ENCODE results near the gene TUT7. TPM values are rescaled to one million over a fixed set of nuclear protein-coding genes. Genes with fewer than 3 reads are reported as not detected.
"Not testable (repeated sequence)": the region's sequence is repeated elsewhere in the genome, so short reads cannot be mapped to it uniquely, and the experiment has no call there.

Gene TUT7, protein sequence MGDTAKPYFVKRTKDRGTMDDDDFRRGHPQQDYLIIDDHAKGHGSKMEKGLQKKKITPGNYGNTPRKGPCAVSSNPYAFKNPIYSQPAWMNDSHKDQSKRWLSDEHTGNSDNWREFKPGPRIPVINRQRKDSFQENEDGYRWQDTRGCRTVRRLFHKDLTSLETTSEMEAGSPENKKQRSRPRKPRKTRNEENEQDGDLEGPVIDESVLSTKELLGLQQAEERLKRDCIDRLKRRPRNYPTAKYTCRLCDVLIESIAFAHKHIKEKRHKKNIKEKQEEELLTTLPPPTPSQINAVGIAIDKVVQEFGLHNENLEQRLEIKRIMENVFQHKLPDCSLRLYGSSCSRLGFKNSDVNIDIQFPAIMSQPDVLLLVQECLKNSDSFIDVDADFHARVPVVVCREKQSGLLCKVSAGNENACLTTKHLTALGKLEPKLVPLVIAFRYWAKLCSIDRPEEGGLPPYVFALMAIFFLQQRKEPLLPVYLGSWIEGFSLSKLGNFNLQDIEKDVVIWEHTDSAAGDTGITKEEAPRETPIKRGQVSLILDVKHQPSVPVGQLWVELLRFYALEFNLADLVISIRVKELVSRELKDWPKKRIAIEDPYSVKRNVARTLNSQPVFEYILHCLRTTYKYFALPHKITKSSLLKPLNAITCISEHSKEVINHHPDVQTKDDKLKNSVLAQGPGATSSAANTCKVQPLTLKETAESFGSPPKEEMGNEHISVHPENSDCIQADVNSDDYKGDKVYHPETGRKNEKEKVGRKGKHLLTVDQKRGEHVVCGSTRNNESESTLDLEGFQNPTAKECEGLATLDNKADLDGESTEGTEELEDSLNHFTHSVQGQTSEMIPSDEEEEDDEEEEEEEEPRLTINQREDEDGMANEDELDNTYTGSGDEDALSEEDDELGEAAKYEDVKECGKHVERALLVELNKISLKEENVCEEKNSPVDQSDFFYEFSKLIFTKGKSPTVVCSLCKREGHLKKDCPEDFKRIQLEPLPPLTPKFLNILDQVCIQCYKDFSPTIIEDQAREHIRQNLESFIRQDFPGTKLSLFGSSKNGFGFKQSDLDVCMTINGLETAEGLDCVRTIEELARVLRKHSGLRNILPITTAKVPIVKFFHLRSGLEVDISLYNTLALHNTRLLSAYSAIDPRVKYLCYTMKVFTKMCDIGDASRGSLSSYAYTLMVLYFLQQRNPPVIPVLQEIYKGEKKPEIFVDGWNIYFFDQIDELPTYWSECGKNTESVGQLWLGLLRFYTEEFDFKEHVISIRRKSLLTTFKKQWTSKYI (N-terminal part only)
- 41.5 and 41.9 TPM in 2 replicates for total RNA-seq

DNA sequence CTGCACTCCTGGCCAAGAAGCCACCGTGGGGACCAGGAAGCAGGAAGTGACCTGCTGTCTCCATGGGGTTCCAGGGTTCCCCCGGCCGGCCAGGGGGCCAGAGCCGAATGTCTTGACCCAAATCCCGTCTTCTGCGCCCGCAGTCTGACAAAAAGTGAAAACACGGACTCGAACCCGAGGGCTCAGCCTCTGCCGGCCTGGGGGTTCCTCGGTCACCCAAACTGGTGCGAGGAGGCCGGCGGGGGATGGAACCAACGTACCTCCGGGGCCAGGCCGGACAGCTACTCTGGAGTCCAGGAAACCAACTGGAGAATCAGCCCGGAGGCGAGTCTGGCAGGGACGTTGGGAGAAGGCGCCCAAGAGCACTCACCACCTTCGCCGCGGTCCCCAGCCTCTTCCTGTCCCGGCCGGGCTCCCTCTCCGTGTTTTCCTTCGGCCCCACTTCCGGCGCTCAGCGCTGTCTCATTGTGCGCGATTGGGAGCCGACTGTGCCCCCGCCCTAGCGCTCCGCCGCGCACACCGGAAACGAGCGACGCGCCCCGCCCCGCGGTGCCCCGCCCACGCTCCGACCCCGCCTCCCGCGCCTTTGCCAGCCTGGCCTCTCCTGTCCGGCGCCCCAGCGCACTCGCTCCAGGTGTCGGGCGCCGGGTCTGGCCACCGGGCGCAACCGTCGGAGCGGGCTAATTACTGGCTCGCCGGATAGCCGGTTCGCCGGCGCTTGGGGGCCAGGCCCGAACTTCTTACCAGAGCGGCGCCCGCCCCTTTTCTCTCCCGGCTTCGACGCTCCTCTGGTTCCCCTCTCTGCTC lies at the start of gene TUT7:
Gene TUT7 (minus strand): TSS at position 400 of the 807 bp plus-strand sequence. CDS start 1,211 bp downstream, outside the sequence.
- intact Hi-C loops (cut with micrococcal nuclease): loop anchor here (1.0 to 10.0 kb wide), 4 partner anchors 72 to 611 kb away; partner anchors contain the start of genes GAS1, ISCA1 and NAA35
- Mint-ChIP-seq H3K27me3 (ENCODE audit: low read depth) (no peaks in the 10 kb centered on the region), H3K36me3 (ENCODE audit: low read depth) (peaks cover 41% of the 10 kb centered on the region), H3K4me1 (ENCODE audit: low read depth) (peaks cover 26% of the 10 kb centered on the region), H3K4me3 (ENCODE audit: low read depth) (peak within 1 kb of the TSS; percentile 94), H3K27ac (peak within 1 kb of the TSS; percentile 98), H3K9me3 (no peaks in the 10 kb centered on the region)
- DNase-seq (ENCODE audit: low spot score): peak; percentile 95

DNA sequence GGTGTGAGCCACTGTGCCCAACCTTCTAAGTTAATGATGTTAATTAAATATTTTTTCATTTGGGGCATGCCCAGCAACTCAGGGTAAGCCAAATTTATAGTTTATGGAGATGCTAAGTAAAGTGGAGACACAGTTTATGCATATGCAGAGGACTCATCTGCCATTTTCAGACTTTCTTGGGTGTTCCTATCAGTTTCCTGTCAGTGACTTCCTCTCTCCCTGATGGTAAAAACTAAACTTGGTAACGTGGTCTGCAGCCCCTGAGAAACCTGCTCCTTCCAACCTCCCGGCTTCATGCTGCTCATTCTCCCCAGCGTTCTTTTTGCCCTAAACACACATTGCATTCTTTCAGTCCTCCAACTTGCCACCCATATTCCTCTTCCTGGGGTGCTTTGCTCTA lies 48.4 kb upstream of the TUT7 start:
- DNase-seq (ENCODE audit: low spot score): no peak
- Mint-ChIP-seq H3K4me3 (ENCODE audit: low read depth) (no peak overlapping the region), H3K9me3 (no peaks in the 10 kb centered on the region), H3K36me3 (ENCODE audit: low read depth) (no peaks in the 10 kb centered on the region), H3K4me1 (ENCODE audit: low read depth) (peaks cover 7% of the 10 kb centered on the region), H3K27ac (no peak overlapping the region), H3K27me3 (ENCODE audit: low read depth) (peaks cover 7% of the 10 kb centered on the region)
- intact Hi-C loops (cut with micrococcal nuclease): no loop called here

DNA sequence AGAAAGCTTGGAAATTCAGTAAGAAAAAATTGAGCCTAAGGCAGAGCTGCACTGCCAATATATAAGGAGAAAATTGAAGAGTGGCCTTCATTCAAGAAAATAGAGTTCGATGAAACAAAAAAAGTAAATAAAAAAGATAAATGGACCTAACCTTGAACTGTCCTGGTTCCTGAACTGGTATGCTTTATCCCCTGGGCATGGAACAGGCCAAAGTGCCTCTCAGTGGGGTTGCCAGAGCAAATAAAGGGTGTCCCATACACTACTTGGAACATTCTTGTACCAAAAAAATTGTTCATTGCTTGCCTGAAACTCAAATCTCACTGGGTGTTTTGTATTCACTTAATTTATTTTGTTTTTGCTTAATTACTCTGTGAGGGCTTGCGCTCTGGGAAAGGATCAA lies 42.2 kb upstream of the TUT7 start:
- no peak overlapping the region for H3K27ac Mint-ChIP-seq
- intact Hi-C loops (cut with micrococcal nuclease): no loop called here
- no peaks in the 10 kb centered on the region for H3K4me1 Mint-ChIP-seq (ENCODE audit: low read depth)
- H3K9me3 Mint-ChIP-seq: peaks cover under 1% of the 10 kb centered on the region
- no peaks in the 10 kb centered on the region for H3K36me3 Mint-ChIP-seq (ENCODE audit: low read depth)
- peaks cover 10% of the 10 kb centered on the region for H3K27me3 Mint-ChIP-seq (ENCODE audit: low read depth)
- no peak overlapping the region for H3K4me3 Mint-ChIP-seq (ENCODE audit: low read depth)
- no peak for DNase-seq (ENCODE audit: low spot score)

DNA sequence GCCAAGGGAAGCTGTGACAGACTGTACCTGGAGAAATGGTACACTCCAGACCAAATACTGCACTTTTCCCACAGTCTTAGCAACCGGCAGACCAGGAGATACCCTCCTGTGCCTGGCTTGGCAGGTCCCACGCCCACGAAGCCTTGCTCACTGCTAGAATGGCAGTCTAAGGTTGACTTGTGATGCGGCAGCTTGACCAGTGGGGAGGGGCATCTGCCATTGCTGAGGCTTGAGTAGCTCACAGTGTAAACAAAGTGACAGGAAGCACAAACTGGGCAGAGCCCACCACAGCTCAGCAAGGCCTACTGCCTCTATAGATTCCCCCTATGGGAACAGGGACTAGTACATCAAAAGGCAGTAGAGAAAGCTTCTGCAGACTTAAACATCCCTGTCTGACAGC lies 36.0 kb upstream of the TUT7 start:
- not testable (repeated sequence) for H3K36me3 Mint-ChIP-seq (ENCODE audit: low read depth)

DNA sequence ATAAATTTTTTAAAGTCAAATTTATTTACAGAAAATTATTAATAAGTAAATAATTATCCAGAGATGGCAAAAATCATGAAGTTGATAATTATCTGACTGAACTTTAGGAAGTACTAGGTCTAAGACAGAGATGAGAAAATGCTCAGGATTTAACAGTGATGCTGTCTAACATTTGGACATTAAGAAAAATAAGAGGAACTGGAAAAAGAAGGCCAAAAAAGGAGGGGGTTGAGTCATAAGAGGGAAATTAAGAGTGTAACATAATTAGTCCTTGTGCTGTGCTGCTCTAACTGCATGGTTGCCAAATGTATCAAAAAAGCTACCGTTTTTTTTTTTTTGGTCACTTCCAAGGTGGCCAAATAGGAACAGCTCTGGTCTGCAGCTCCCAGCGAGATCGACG lies 35.4 kb upstream of the TUT7 start:
- H3K36me3 Mint-ChIP-seq (ENCODE audit: low read depth): no peaks in the 10 kb centered on the region
- H3K4me3 Mint-ChIP-seq (ENCODE audit: low read depth): no peak overlapping the region
- H3K27ac Mint-ChIP-seq: no peak overlapping the region
- no peak for DNase-seq (ENCODE audit: low spot score)
- H3K27me3 Mint-ChIP-seq (ENCODE audit: low read depth): peaks cover 10% of the 10 kb centered on the region
- intact Hi-C loops (cut with micrococcal nuclease): no loop called here
- peaks cover 5% of the 10 kb centered on the region for H3K9me3 Mint-ChIP-seq
- no peaks in the 10 kb centered on the region for H3K4me1 Mint-ChIP-seq (ENCODE audit: low read depth)

More for the DNA sequence above, 36.0 kb upstream of the TUT7 start:
- intact Hi-C loops (cut with micrococcal nuclease); H3K4me3 Mint-ChIP-seq (ENCODE audit: low read depth); H3K9me3 Mint-ChIP-seq; DNase-seq (ENCODE audit: low spot score); H3K4me1 Mint-ChIP-seq (ENCODE audit: low read depth); H3K27ac Mint-ChIP-seq: not testable (repeated sequence)
- peaks cover 10% of the 10 kb centered on the region for H3K27me3 Mint-ChIP-seq (ENCODE audit: low read depth)

DNA sequence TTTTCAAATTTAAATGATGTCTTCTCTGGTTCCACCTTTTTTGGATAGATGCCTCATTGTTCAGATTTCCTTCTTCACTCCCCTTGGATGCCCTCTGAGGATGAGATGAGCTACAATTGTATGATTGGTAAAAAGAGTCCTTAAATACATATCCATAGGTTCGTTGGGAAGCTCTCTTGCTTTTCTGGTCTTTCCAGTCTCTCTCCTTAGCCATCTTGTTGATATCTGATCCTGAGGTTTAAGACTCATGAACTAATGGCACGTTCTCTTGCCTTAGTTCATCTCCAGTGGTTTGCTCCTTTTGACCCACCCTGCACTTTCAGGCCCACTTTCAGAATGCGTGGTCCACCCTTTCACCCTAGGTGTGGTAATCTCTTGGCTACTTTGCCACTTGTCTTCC lies 33.2 kb upstream of the TUT7 start:
- H3K4me1 Mint-ChIP-seq (ENCODE audit: low read depth): no peaks in the 10 kb centered on the region
- no peak overlapping the region for H3K4me3 Mint-ChIP-seq (ENCODE audit: low read depth)
- H3K27me3 Mint-ChIP-seq (ENCODE audit: low read depth): peaks cover 5% of the 10 kb centered on the region
- DNase-seq (ENCODE audit: low spot score): no peak
- no peak overlapping the region for H3K27ac Mint-ChIP-seq
- intact Hi-C loops (cut with micrococcal nuclease): no loop called here
- H3K9me3 Mint-ChIP-seq: peaks cover 5% of the 10 kb centered on the region
- no peaks in the 10 kb centered on the region for H3K36me3 Mint-ChIP-seq (ENCODE audit: low read depth)

DNA sequence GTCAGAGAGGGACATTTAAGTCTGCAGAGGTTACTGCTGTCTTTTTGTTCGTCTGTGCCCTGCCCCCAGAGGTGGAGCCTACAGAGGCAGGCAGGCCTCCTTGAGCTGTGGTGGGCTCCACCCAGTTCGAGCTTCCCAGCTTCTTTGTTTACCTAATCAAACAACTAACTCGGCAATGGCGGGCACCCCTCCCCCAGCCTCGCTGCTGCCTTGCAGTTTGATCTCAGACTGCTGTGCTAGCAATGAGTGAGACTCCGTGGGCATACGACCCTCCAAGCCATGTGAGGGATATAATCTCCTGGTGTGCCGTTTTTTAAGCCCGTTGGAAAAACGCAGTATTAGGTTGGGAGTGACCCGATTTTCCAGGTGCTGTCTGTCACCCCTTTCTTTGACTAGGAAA lies 28.8 kb upstream of the TUT7 start:
- DNase-seq (ENCODE audit: low spot score); H3K9me3 Mint-ChIP-seq; H3K27ac Mint-ChIP-seq; intact Hi-C loops (cut with micrococcal nuclease); H3K36me3 Mint-ChIP-seq (ENCODE audit: low read depth); H3K4me3 Mint-ChIP-seq (ENCODE audit: low read depth); H3K27me3 Mint-ChIP-seq (ENCODE audit: low read depth); H3K4me1 Mint-ChIP-seq (ENCODE audit: low read depth): not testable (repeated sequence)

DNA sequence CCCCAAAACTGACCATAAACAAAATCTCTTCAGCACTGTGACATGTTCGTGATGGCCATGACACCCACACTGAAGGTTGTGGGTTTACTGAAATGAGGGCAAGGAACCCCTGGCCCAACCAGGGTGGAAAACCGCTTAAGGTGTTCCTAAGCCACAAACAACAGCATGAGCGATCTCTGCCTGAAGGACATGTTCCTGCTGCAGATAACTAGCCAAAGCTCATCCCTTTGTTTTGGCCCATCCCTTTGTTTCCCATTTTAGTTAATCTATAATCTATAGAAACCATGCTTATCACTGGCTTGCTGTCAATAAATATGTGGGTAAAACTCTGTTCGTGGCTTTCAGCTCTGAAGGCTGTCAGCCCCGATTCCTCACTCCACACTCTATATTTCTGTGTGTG lies 21.8 kb upstream of the TUT7 start:
- Mint-ChIP-seq H3K27ac (no peak overlapping the region), H3K4me1 (ENCODE audit: low read depth) (no peaks in the 10 kb centered on the region), H3K36me3 (ENCODE audit: low read depth) (no peaks in the 10 kb centered on the region), H3K27me3 (ENCODE audit: low read depth) (peaks cover 15% of the 10 kb centered on the region), H3K4me3 (ENCODE audit: low read depth) (no peak overlapping the region), H3K9me3 (peaks cover 5% of the 10 kb centered on the region)
- intact Hi-C loops (cut with micrococcal nuclease): no loop called here
- no peak for DNase-seq (ENCODE audit: low spot score)

DNA sequence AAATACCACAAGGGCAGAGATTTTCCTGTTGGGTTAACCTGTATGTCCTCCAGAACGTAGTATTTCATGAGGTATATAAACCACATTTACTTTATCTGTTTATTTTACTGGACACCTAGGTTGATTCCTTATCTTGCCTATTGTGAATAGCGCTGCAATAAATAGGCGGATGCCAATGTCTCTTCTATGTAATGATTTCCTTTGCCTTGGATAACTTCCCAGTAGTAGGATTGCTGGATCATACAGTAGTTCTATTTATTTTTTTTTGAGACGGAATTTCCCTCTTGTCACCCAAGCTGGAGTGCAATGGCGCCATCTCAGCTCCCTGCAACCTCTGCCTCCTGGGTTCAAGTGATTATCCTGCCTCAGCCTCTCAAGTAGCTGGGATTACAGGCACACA lies 15.6 kb upstream of the TUT7 start:
- peaks cover 20% of the 10 kb centered on the region for H3K27me3 Mint-ChIP-seq (ENCODE audit: low read depth)
- no peak for DNase-seq (ENCODE audit: low spot score)
- intact Hi-C loops (cut with micrococcal nuclease): no loop called here
- H3K27ac Mint-ChIP-seq: no peak overlapping the region
- H3K4me3 Mint-ChIP-seq (ENCODE audit: low read depth): no peak overlapping the region
- peaks cover 26% of the 10 kb centered on the region for H3K9me3 Mint-ChIP-seq
- H3K4me1 Mint-ChIP-seq (ENCODE audit: low read depth): no peaks in the 10 kb centered on the region
- peaks cover 3% of the 10 kb centered on the region for H3K36me3 Mint-ChIP-seq (ENCODE audit: low read depth)

DNA sequence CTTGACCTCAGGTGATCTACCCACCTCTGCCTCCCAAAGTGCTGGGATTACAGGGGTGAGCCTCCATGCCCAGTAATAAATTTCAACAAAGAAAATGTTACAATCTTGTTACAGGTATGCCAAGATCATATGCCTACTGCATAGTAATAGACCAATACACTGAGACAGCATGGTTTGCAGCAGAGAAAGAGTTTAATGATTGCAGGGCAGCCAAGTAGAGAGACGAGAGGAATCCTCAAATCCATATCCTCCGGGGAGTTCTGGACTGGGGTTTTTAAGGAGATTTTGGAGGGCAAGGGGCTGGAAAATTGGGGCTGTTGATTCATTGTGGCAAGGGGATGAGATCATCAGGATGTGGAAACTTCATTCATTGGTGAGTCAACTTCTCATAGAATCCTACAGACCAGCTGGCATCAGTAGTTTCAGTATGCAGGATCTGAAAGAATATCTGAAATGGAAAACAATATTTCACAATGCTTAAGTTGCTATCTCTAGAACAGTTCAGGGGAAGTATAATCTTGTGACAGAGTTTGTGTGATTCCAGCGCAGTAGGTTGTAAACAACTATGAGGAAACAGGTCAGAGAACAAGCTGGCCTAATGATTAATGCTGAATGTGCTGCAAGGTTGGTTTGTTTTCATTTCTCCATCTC lies 14.8 kb upstream of the TUT7 start:
- intact Hi-C loops (cut with micrococcal nuclease): no loop called here
- H3K27ac Mint-ChIP-seq: no peak overlapping the region
- H3K4me3 Mint-ChIP-seq (ENCODE audit: low read depth): no peak overlapping the region
- no peaks in the 10 kb centered on the region for H3K4me1 Mint-ChIP-seq (ENCODE audit: low read depth)
- peaks cover 26% of the 10 kb centered on the region for H3K9me3 Mint-ChIP-seq
- no peak for DNase-seq (ENCODE audit: low spot score)
- peaks cover 3% of the 10 kb centered on the region for H3K36me3 Mint-ChIP-seq (ENCODE audit: low read depth)
- H3K27me3 Mint-ChIP-seq (ENCODE audit: low read depth): peaks cover 17% of the 10 kb centered on the region

DNA sequence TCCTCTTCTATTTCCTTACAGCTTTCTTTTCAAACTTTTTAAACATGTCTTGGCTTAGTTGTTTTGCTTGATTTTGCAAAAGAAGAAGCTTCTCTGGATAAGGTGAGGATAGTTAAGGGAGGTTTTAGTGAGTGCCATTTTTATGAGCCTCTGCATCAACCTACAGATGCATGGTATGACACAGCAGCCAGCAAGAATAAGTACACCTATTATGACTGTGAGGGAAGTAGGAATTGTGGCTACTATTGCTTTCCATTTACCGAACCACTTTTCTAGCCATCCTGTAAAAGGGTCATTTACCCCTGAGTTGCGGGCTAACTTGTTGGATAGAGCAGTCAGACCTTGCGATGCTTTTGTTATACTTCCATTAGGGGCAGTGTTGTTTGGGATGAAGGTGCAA lies 7.0 kb upstream of the TUT7 start:
- Mint-ChIP-seq H3K27me3 (ENCODE audit: low read depth) (peaks cover 5% of the 10 kb centered on the region), H3K36me3 (ENCODE audit: low read depth) (no peaks in the 10 kb centered on the region), H3K27ac (no peak overlapping the region), H3K9me3 (peaks cover under 1% of the 10 kb centered on the region), H3K4me1 (ENCODE audit: low read depth) (peaks cover 6% of the 10 kb centered on the region), H3K4me3 (ENCODE audit: low read depth) (no peak overlapping the region)
- DNase-seq (ENCODE audit: low spot score): no peak
- intact Hi-C loops (cut with micrococcal nuclease): no loop called here
